AG09309 (cell line): ENCODE data around the gene NOTCH3.

Source experiments
- DNase-seq: peaks from one replicate; pipeline ENCODE4 v3.0.0-alpha.2; 2010; ENCODE audit warnings: low read depth
- H3K4me3 ChIP-seq: 2 replicates; pipeline ENCODE4 v1.5.1; 2011; ENCODE audit warnings: mild to moderate bottlenecking, low read depth, low read length, moderate library complexity; ENCODE audit not compliant: control insufficient read depth
- CTCF ChIP-seq: IDR thresholded peaks from 2 replicates; pipeline ENCODE4 v1.5.1; 2011; ENCODE audit warnings: mild to moderate bottlenecking, low read depth, low read length, inconsistent platforms; ENCODE audit not compliant: insufficient read depth, control insufficient read depth; ENCODE audit errors: missing control alignments

NOTCH3 gene

GRCh38 chr19:15187026-15188007, 13.5 kb downstream of the NOTCH3 start:
- DNase-seq = no peak
- H3K4me3 ChIP-seq = no peak overlapping the region

GRCh38 chr19:15185188-15185587, 15.6 kb downstream of the NOTCH3 start:
- DNase-seq = no peak
- TF ChIP-seq CTCF = no peak
- H3K4me3 ChIP-seq = no peak overlapping the region

More at GRCh38 chr19:15187026-15188007, 13.5 kb downstream of the NOTCH3 start:
- TF ChIP-seq CTCF = no peak

- TF ChIP-seq CTCF = no peak
- no peak for DNase-seq
- no peak overlapping the region for H3K4me3 ChIP-seq
Observed at GRCh38 chr19:15184776-15185175, 16.0 kb downstream of the NOTCH3 start.

GRCh38 chr19:15181394-15181793, 19.4 kb downstream of the NOTCH3 start:
- no peak for TF ChIP-seq CTCF
- H3K4me3 ChIP-seq = no peak overlapping the region
- DNase-seq = no peak

- no peak overlapping the region for H3K4me3 ChIP-seq
- no peak for TF ChIP-seq CTCF
- DNase-seq = no peak
Observed at GRCh38 chr19:15180451-15181390, 20.1 kb downstream of the NOTCH3 start.

- DNase-seq = no peak
- no peak for TF ChIP-seq CTCF
- no peak overlapping the region for H3K4me3 ChIP-seq
Observed at GRCh38 chr19:15178629-15179308, 22.0 kb downstream of the NOTCH3 start.
